ENCODE measurements around the gene SPIN1. TPM values are rescaled to one million over a fixed set of nuclear protein-coding genes. Genes with fewer than 3 reads are reported as not detected.

SPIN1 gene
- total RNA-seq, 2 experiments from 2014 or later = 20.0 to 39.0 TPM

DNA sequence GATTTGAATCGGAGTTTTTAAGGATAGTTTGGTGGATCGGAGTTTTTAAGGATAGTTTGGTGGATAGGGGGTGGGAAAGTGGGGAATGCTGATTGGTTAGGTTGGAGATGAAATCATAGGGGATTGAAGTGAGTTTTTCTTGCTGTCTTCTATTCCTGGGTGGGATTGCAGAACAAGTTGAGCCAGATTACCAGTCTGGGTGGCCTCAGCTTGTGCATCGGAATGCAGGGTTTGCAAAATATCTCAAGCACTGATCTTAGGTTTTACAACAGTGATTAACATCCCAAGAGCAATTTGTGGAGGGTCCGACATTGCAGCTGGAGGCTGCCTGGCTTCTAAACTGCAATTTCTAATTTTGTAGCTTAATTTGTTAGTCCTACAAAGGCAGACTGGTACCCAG is 123.7 kb downstream of the SPIN1 start:
- intact Hi-C loops (cut with micrococcal nuclease; ENCODE audit: unreplicated experiment) = no loop called here
- no peak overlapping the region for H3K27ac ChIP-seq (ENCODE audit: low read depth, low read length, poor library complexity, severe bottlenecking)
- DNase-seq (ENCODE audit: low spot score) = no peak
- no peaks in the 10 kb centered on the region for H3K36me3 ChIP-seq (ENCODE audit: insufficient read depth, low read length)
- no peaks in the 10 kb centered on the region for H4K20me1 ChIP-seq (ENCODE audit: insufficient read depth, low read length)
- H3K9me3 ChIP-seq (ENCODE audit: low read length) = no peaks in the 10 kb centered on the region
- no peak overlapping the region for H3K4me3 ChIP-seq (ENCODE audit: low read depth, low read length, poor library complexity, severe bottlenecking)
- H3K4me2 ChIP-seq (ENCODE audit: low read length) = no peak overlapping the region
- H3K9me2 ChIP-seq (ENCODE audit: insufficient read depth, low read length) = no peaks in the 10 kb centered on the region
- ChIA-PET POLR2A (no interaction called here), CTCF (ENCODE audit: unreplicated experiment) (no interaction called here)
- no peak overlapping the region for H2AFZ ChIP-seq (ENCODE audit: low read length)
- H3K79me2 ChIP-seq (ENCODE audit: insufficient read depth, low read depth, low read length) = no peaks in the 10 kb centered on the region
- no peak for TF ChIP-seq EZH2phosphoT487 (IDR thresholded peaks at IDR 0.05; ENCODE audit: borderline replicate concordance, low read depth, low read length)
- TF ChIP-seq, protein P1, sequence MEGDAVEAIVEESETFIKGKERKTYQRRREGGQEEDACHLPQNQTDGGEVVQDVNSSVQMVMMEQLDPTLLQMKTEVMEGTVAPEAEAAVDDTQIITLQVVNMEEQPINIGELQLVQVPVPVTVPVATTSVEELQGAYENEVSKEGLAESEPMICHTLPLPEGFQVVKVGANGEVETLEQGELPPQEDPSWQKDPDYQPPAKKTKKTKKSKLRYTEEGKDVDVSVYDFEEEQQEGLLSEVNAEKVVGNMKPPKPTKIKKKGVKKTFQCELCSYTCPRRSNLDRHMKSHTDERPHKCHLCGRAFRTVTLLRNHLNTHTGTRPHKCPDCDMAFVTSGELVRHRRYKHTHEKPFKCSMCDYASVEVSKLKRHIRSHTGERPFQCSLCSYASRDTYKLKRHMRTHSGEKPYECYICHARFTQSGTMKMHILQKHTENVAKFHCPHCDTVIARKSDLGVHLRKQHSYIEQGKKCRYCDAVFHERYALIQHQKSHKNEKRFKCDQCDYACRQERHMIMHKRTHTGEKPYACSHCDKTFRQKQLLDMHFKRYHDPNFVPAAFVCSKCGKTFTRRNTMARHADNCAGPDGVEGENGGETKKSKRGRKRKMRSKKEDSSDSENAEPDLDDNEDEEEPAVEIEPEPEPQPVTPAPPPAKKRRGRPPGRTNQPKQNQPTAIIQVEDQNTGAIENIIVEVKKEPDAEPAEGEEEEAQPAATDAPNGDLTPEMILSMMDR (conservative IDR thresholded peaks at IDR 0.05; ENCODE audit: low read length) = no peak
- no TSS peak for BruUV-seq (replicated peaks)
- H3K4me1 ChIP-seq (ENCODE audit: insufficient read depth, low read length, poor library complexity, severe bottlenecking) = no peaks in the 10 kb centered on the region

DNA sequence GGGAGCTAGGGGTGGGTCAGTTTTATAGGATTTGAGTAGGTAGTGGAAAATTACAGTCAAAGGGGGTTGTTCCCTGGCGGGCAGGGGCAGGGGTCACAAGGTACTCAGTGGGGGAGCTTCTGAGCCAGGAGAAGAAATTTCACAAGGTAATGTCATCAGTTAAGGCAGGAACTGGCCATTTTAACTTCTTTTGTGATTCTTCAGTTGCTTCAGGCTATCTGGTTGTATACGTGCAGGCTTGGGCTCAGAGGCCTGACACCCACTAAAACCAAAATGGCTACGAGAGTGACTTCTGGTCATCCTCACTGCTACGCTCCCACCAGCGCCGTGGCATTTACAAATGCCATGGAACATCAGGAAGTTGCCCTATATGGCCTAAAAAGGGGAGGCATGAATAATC is 126.0 kb downstream of the SPIN1 start:
- H3K4me1 ChIP-seq (ENCODE audit: insufficient read depth, low read length, poor library complexity, severe bottlenecking) = no peaks in the 10 kb centered on the region
- ChIA-PET POLR2A (no interaction called here), CTCF (ENCODE audit: unreplicated experiment) (no interaction called here)
- no peaks in the 10 kb centered on the region for H3K9me2 ChIP-seq (ENCODE audit: insufficient read depth, low read length)
- TF ChIP-seq, protein P1 (conservative IDR thresholded peaks at IDR 0.05; ENCODE audit: low read length) = no peak
- no peak for TF ChIP-seq EZH2phosphoT487 (IDR thresholded peaks at IDR 0.05; ENCODE audit: borderline replicate concordance, low read depth, low read length)
- intact Hi-C loops (cut with micrococcal nuclease; ENCODE audit: unreplicated experiment) = no loop called here
- H4K20me1 ChIP-seq (ENCODE audit: insufficient read depth, low read length) = no peaks in the 10 kb centered on the region
- no peak for DNase-seq (ENCODE audit: low spot score)
- H3K36me3 ChIP-seq (ENCODE audit: insufficient read depth, low read length) = no peaks in the 10 kb centered on the region
- no peaks in the 10 kb centered on the region for H3K79me2 ChIP-seq (ENCODE audit: insufficient read depth, low read depth, low read length)
- no peaks in the 10 kb centered on the region for H3K9me3 ChIP-seq (ENCODE audit: low read length)
- H3K27ac ChIP-seq (ENCODE audit: low read depth, low read length, poor library complexity, severe bottlenecking) = no peak overlapping the region
- BruUV-seq (replicated peaks) = no TSS peak
- H2AFZ ChIP-seq (ENCODE audit: low read length) = no peak overlapping the region
- no peak overlapping the region for H3K4me3 ChIP-seq (ENCODE audit: low read depth, low read length, poor library complexity, severe bottlenecking)
- H3K4me2 ChIP-seq (ENCODE audit: low read length) = no peak overlapping the region

DNA sequence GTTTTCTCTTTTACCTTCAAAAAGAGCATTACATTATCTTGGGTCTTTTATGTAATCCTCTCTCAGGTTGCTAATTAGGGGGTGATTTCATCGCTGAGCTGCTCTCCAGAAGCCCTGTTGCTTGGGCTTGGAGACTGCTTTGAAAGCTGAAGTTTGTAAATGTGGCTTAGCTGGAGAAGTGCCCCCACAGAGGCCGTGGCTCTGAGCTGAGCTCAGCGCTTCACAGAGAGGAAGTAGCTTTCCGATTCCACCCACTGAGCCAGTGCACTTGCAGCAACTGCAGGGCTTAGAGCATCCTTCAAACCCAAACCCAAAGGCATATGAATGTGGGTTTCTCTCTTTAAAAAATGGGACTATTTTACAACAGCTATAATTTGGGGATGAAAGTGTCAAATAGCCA is 133.1 kb downstream of the SPIN1 start:
- POLR2A ChIA-PET = interaction anchor here (0.6 to 1.1 kb wide), 2 partner anchors 349 to 466 kb away, joined by 3 read pairs; no protein-coding TSS in a partner anchor
- H4K20me1 ChIP-seq (ENCODE audit: insufficient read depth, low read length) = no peaks in the 10 kb centered on the region
- H2AFZ ChIP-seq (ENCODE audit: low read length) = no peak overlapping the region
- BruUV-seq (replicated peaks) = no TSS peak
- no peaks in the 10 kb centered on the region for H3K36me3 ChIP-seq (ENCODE audit: insufficient read depth, low read length)
- no peaks in the 10 kb centered on the region for H3K9me3 ChIP-seq (ENCODE audit: low read length)
- intact Hi-C loops (cut with micrococcal nuclease; ENCODE audit: unreplicated experiment) = no loop called here
- H3K4me1 ChIP-seq (ENCODE audit: insufficient read depth, low read length, poor library complexity, severe bottlenecking) = no peaks in the 10 kb centered on the region
- no peak overlapping the region for H3K4me3 ChIP-seq (ENCODE audit: low read depth, low read length, poor library complexity, severe bottlenecking)
- TF ChIP-seq, protein P1 (conservative IDR thresholded peaks at IDR 0.05; ENCODE audit: low read length) = no peak
- no peak for TF ChIP-seq EZH2phosphoT487 (IDR thresholded peaks at IDR 0.05; ENCODE audit: borderline replicate concordance, low read depth, low read length)
- CTCF ChIA-PET (ENCODE audit: unreplicated experiment) = no interaction called here
- no peak overlapping the region for H3K27ac ChIP-seq (ENCODE audit: low read depth, low read length, poor library complexity, severe bottlenecking)
- H3K79me2 ChIP-seq (ENCODE audit: insufficient read depth, low read depth, low read length) = no peaks in the 10 kb centered on the region
- no peaks in the 10 kb centered on the region for H3K9me2 ChIP-seq (ENCODE audit: insufficient read depth, low read length)
- H3K4me2 ChIP-seq (ENCODE audit: low read length) = no peak overlapping the region
- DNase-seq (ENCODE audit: low spot score) = no peak
